ENCODE data around the gene NLRC5.

DNA sequence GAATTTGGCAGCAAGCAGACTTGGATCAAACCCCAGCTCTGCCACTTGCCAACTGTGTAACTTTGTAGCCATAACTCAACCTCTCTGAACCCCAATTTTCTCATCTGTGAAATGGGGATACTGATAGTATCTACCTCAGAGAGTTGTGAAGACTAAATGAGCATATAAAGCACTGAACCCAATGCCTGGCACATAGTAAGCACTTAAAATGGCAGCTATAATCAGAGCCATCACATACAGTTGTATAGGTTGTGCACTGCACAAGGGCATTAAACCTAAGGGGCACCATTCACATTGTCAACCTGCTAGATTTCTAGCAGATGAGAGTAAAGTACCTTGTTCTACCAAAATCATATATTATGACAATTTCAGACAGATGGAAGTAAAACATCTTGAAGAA lies 92.4 kb downstream of the NLRC5 start:
- no peak for TF ChIP-seq EZH2 (IDR thresholded peaks at IDR 0.05; ENCODE audit: low read depth)
- TF ChIP-seq, protein P1, sequence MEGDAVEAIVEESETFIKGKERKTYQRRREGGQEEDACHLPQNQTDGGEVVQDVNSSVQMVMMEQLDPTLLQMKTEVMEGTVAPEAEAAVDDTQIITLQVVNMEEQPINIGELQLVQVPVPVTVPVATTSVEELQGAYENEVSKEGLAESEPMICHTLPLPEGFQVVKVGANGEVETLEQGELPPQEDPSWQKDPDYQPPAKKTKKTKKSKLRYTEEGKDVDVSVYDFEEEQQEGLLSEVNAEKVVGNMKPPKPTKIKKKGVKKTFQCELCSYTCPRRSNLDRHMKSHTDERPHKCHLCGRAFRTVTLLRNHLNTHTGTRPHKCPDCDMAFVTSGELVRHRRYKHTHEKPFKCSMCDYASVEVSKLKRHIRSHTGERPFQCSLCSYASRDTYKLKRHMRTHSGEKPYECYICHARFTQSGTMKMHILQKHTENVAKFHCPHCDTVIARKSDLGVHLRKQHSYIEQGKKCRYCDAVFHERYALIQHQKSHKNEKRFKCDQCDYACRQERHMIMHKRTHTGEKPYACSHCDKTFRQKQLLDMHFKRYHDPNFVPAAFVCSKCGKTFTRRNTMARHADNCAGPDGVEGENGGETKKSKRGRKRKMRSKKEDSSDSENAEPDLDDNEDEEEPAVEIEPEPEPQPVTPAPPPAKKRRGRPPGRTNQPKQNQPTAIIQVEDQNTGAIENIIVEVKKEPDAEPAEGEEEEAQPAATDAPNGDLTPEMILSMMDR (conservative IDR thresholded peaks at IDR 0.05), result no peak

All from PC-9 (cell line).